ENCODE results near the gene TRIM5. TPM values are rescaled to one million over a fixed set of nuclear protein-coding genes. Genes with fewer than 3 reads are reported as not detected.

The TRIM5 gene
- total and polyA plus RNA-seq, 2 donors (not counting 3 experiments of a cell fraction or from before 2014, with no cell fraction given): 54.5 to 57.3 TPM

DNA sequence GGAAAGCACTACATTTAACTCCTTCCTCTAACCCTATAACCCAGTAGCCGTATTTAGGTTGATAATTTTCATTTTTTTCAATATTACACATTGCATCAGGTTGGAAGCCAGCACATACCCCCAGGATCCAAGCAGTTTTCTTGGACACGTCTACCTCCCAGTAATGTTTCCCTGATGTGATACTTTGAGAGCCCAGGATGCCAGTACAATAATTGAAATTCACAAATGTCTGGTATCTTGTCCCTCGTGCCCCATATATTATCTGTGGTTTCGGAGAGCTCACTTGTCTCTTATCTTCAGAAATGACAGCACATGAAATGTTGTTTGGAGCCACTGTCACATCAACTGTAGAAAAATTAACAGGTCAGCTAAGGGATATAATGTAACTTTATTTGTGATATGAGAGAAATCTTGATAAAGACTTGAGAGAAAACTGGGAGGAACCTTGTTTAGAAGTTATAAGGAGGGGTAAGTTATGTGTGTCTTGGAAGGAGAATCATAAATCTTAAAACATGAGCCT lies 19.8 kb downstream of the TRIM5 start:
- H3K36me3 ChIP-seq (ENCODE audit: control insufficient read depth in 2 of 2, extremely low read depth in 1 of 2, insufficient read depth in 2 of 2, low read length in 2 of 2): peaks cover 18 to 21% of the 10 kb centered on the region in 2 experiments
- no TSS peak for BruUV-seq (replicated peaks)
- intact Hi-C loops (cut with micrococcal nuclease): no loop called here
- CTCF ChIA-PET: no interaction called here
- H2AFZ ChIP-seq (ENCODE audit: low read depth, low read length): no peak overlapping the region
- no peaks in the 10 kb centered on the region for H3K27me3 ChIP-seq (ENCODE audit: control insufficient read depth in 2 of 2, insufficient read depth in 2 of 2, low read length in 2 of 2)
- TF ChIP-seq MYC (IDR thresholded peaks at IDR 0.05; ENCODE audit: low read depth, low read length): no peak
- TF ChIP-seq JUN (IDR thresholded peaks at IDR 0.05; ENCODE audit: borderline replicate concordance, insufficient read depth, insufficient read length, low read depth): no peak
- TF ChIP-seq POLR2AphosphoS5 (IDR thresholded peaks at IDR 0.05; ENCODE audit: insufficient read depth, low read depth, low read length): no peak
- no peak for TF ChIP-seq GATA2 (IDR thresholded peaks at IDR 0.05; ENCODE audit: insufficient read depth, insufficient read length, low read depth, low read length)
- TF ChIP-seq, protein P1, sequence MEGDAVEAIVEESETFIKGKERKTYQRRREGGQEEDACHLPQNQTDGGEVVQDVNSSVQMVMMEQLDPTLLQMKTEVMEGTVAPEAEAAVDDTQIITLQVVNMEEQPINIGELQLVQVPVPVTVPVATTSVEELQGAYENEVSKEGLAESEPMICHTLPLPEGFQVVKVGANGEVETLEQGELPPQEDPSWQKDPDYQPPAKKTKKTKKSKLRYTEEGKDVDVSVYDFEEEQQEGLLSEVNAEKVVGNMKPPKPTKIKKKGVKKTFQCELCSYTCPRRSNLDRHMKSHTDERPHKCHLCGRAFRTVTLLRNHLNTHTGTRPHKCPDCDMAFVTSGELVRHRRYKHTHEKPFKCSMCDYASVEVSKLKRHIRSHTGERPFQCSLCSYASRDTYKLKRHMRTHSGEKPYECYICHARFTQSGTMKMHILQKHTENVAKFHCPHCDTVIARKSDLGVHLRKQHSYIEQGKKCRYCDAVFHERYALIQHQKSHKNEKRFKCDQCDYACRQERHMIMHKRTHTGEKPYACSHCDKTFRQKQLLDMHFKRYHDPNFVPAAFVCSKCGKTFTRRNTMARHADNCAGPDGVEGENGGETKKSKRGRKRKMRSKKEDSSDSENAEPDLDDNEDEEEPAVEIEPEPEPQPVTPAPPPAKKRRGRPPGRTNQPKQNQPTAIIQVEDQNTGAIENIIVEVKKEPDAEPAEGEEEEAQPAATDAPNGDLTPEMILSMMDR (IDR thresholded peaks at IDR 0.05; ENCODE audit: extremely low read depth in 1 of 2, insufficient read depth in 1 of 2, low read depth in 1 of 2, low read length in 2 of 2): no peak
- TF ChIP-seq POLR2A (IDR thresholded peaks at IDR 0.05; ENCODE audit: low read depth, low read length): no peak
- no peak for TF ChIP-seq FOS (IDR thresholded peaks at IDR 0.05; ENCODE audit: borderline replicate concordance, insufficient read depth, low read length)
- TF ChIP-seq, protein P2, sequence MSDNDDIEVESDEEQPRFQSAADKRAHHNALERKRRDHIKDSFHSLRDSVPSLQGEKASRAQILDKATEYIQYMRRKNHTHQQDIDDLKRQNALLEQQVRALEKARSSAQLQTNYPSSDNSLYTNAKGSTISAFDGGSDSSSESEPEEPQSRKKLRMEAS (IDR thresholded peaks at IDR 0.05; ENCODE audit: insufficient read depth, insufficient read length): no peak
- no peak overlapping the region for H3K9ac ChIP-seq (replicated peaks; ENCODE audit: extremely low read depth, insufficient read depth, low read length)
- no peaks in the 10 kb centered on the region for H3K79me2 ChIP-seq (ENCODE audit: control insufficient read depth, insufficient read depth, low read length)
- no peaks in the 10 kb centered on the region for H3K4me1 ChIP-seq (ENCODE audit: control insufficient read depth, extremely low read depth, insufficient read depth, low read length)
- H4K20me1 ChIP-seq (replicated peaks; ENCODE audit: control insufficient read depth, extremely low read depth, insufficient read depth, low read length): no peaks in the 10 kb centered on the region
- dilution Hi-C loops (cut with MboI; ENCODE audit: extremely low pct_ligation_motif_present, low sequenced_read_pairs): no loop called here
- POLR2A ChIA-PET: no interaction called here
- H3K27ac ChIP-seq (ENCODE audit: insufficient read depth, low read depth, low read length): no peak overlapping the region
- no peaks in the 10 kb centered on the region for H3K9me3 ChIP-seq (replicated peaks; ENCODE audit: control insufficient read depth, insufficient read depth, low read length)
- FAIRE-seq (no peak), DNase-seq (ENCODE audit: low read depth, low spot score) (no peak)
- H3K4me2 ChIP-seq (ENCODE audit: insufficient read depth, low read length): no peak overlapping the region
- H3K9me1 ChIP-seq (replicated peaks; ENCODE audit: control insufficient read depth, extremely low read depth, insufficient read depth, low read length): no peaks in the 10 kb centered on the region
- H3K4me3 ChIP-seq (replicated peaks in 1 of 3; ENCODE audit: insufficient read depth in 1 of 3, low read depth in 1 of 3, low read length in 3 of 3): no peak overlapping the region
